GM12878 (cell line): Measurements from ENCODE around the gene TRERF1.

Experiments used
- ASH2L ChIP-seq: fragments of 300-600, 200-600 bp; sonication (generic); IDR thresholded peaks from 2 replicates; pipeline ENCODE4 v1.6.1; 2017; ENCODE audit warnings: low read depth, mild to moderate bottlenecking, borderline replicate concordance
- BACH1 ChIP-seq: fragments of 450-650 bp; IDR thresholded peaks from 2 replicates; pipeline ENCODE4 v1.6.1; 2017; ENCODE audit warnings: mild to moderate bottlenecking, borderline replicate concordance
- CTCF ChIP-seq, 3 experiments: IDR thresholded peaks in 2 of 3; conservative IDR thresholded peaks in 1 of 3; 2 replicates each; pipeline ENCODE4 v1.5.1; 2011; ENCODE audit warnings: low read depth in 3 of 3, low read length in 3 of 3, mild to moderate bottlenecking in 3 of 3, control low read depth in 2 of 3, moderate library complexity in 2 of 3, inconsistent platforms in 1 of 3, mixed read lengths in 1 of 3; ENCODE audit not compliant: control insufficient read depth in 2 of 3, insufficient read depth in 1 of 3; ENCODE audit errors: extremely low read depth in 1 of 3
- KDM1A ChIP-seq: fragments of 200-600 bp; sonication (generic); IDR thresholded peaks from 2 replicates; pipeline ENCODE4 v1.6.1; 2016; ENCODE audit warnings: borderline replicate concordance
- PAX5 ChIP-seq: IDR thresholded peaks from 2 replicates; pipeline ENCODE4 v1.6.1; 2011; ENCODE audit warnings: low read depth, low read length, borderline replicate concordance
- POLR2A ChIP-seq: IDR thresholded peaks from 2 replicates; pipeline ENCODE4 v1.6.1; 2011; ENCODE audit warnings: low read depth, mild to moderate bottlenecking, low read length
- RFX5 ChIP-seq: IDR thresholded peaks from 2 replicates; pipeline ENCODE4 v1.6.1; 2011; ENCODE audit warnings: low read depth, low read length, improper control_type of control experiment
- SREBF2 ChIP-seq: IDR thresholded peaks from 2 replicates; pipeline ENCODE4 v1.6.1; 2012; ENCODE audit warnings: mild to moderate bottlenecking, low read length
- TCF7 ChIP-seq: IDR thresholded peaks from 2 replicates; pipeline ENCODE4 v1.6.1; 2014; ENCODE audit warnings: antibody characterized with exemption, borderline replicate concordance

- TF ChIP-seq TCF7 = no peak
- no peak for TF ChIP-seq PAX5
- TF ChIP-seq CTCF (IDR thresholded peaks at IDR 0.05 in 2 of 3, conservative IDR thresholded peaks at IDR 0.05 in 1 of 3; ENCODE audit: control insufficient read depth in 2 of 3, extremely low read depth in 1 of 3, insufficient read depth in 1 of 3, low read depth in 3 of 3, low read length in 3 of 3) = no peak
- TF ChIP-seq ASH2L = no peak
- TF ChIP-seq RFX5 = no peak
- TF ChIP-seq BACH1 = no peak
- TF ChIP-seq POLR2A = no peak
- TF ChIP-seq SREBF2 = no peak
- TF ChIP-seq KDM1A = no peak
Observed at GRCh38 chr6:42239333-42239732, 212.4 kb downstream of the TRERF1 start.
